Hepatic stellate cell (primary cell): ENCODE measurements around the gene EVA1B.
A peak's percentile ranks its signal among the peaks of the same experiment; 100 is the strongest.

Experiments
- DNase-seq: peaks from one replicate; pipeline ENCODE4 v3.0.0; 2011; ENCODE audit warnings: low spot score

The EVA1B gene

GRCh38 chr1:36320291-36320761 lies 3.1 kb downstream of the EVA1B start:
- no peak for DNase-seq

GRCh38 chr1:36309397-36309796 lies 14.0 kb downstream of the EVA1B start:
- DNase-seq: no peak

GRCh38 chr1:36307601-36308330 lies 15.7 kb downstream of the EVA1B start:
- no peak for DNase-seq

GRCh38 chr1:36306902-36307456 lies 16.5 kb downstream of the EVA1B start:
- DNase-seq: peak; percentile 96

DNA sequence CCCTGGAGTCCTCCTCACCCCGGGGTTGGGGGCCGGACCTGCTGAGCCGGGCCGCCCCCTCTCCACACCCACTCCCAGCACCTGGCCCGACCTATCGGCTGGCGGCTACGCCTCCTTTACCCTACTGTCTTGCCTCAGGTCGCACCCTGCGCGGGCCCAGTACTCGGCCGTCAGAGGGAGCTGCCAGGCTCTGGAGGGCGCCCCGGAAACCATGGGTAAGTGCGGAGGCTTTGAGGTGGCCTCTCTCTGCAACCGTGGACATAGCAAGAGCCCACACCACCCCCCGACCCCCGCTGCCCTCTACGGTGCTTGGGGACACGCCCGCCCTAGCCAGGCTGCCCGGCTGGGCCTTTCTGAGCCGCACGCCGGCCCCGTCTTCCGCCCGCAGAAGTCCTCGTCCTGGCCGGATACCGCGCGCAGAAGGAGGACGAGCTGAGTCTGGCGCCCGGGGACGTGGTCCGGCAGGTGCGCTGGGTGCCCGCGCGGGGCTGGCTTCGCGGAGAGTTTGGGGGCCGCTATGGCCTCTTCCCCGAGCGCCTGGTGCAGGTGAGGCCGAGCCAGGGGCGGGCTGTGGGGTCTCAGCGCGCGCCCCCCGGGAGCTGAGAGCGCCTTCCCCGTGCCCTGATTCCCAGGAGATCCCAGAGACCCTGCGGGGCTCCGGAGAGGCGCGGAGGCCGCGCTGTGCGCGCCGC lies 17.1 kb downstream of the EVA1B start, which contains the start of gene SH3D21:
Gene SH3D21 (plus strand): TSS at position 159 of the 692 bp plus-strand sequence. CDS start 53 bp downstream, at position 212.
- DNase-seq: no peak

DNA sequence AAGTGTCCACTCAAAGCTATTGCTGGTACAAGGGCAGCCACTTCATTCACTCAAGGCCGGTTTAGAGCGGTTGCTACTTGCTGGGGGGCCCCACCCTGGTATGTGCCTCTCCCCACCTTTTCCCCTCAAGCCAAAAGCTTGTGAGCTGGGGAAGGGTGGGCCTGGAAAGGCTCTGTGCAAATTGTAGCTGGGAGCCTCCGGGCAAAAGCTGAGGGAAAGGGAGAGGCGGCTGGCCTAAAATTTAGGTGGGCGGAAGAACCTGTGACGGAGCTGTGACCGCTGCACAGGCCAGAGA lies 17.6 kb downstream of the EVA1B start:
- no peak for DNase-seq

DNA sequence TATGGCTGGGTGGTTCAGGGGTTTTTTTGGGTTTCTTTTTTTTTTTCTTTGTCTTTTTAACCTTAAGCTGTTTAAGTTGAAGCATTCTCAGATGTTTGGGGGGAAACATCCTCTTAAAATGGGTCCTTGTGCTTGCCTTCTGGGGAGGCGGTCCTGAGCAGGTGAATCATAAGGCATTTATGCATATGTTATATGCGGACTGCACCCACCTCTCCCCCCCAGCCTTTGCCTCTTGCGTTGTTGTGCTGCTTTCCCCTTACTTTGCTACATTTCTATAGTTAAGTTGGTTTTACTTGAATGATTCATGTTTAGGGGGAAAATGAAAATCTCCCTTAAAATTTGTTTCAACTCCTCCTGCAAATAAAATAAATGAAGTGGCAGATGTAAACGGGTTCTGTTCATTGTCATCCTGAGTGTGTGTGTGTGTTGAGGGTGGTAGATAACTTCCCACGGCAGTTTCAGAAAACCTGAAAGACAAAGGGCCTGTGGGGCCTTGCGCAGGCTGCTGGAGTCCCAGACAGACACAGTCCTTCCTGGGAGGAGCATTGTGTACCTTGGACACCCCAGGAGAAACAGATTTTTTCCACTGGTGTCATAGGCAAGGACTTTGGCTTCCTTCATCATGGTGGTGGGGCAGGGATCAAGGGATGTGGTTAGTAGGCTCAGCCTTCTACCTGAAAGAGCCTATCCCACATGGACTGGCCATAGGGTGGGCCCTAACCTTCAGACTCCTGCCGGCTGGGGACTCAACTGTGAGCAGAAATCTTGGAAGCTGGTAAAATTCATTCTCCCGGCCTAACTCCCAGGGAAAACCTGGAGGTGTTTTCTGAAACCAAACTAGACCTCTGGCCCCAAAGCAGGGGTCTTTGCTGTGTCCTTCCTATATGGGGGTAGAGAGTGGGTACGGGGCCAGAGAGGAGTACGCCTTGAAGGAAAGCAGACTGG lies 18.2 kb downstream of the EVA1B start:
- no peak for DNase-seq

- no peak for DNase-seq
Measured at GRCh38 chr1:36304521-36304920, 18.9 kb downstream of the EVA1B start.

DNA sequence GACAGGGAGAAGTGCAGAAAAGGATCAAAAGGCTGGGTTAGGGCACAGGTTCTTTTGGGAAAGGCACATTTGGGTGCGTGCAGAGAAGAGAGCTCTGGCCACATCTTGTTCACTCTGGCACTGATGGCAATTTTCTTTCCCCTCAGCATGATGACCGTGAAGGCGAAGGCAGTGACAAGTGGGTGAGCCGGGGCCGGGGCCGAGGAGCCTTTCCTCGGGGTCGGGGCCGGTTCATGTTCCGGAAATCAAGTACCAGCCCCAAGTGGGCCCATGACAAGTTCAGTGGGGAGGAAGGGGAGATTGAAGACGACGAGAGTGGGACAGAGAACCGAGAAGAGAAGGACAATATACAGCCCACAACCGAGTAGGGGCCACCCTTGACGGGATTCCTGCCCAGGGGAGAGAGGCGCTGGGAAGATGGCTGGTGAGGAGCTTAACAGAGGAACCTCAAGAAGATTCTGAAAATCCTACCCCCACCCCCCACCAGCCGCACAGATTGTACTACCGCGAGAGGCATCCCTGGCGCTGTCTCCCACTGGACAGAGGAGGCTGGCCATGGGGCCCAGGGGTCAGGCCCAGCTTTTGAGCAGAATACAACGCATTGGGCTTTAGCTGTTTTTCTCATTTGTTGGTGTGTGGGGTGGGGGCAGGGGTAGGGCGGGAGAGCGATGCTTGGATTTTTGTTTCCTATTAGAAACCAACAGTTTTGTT lies 19.6 kb downstream of the EVA1B start:
- DNase-seq: no peak

- no peak for DNase-seq
Measured at GRCh38 chr1:36303244-36303643, 20.2 kb downstream of the EVA1B start.

- no peak for DNase-seq
Measured at GRCh38 chr1:36301220-36301619, 22.2 kb downstream of the EVA1B start.

DNA sequence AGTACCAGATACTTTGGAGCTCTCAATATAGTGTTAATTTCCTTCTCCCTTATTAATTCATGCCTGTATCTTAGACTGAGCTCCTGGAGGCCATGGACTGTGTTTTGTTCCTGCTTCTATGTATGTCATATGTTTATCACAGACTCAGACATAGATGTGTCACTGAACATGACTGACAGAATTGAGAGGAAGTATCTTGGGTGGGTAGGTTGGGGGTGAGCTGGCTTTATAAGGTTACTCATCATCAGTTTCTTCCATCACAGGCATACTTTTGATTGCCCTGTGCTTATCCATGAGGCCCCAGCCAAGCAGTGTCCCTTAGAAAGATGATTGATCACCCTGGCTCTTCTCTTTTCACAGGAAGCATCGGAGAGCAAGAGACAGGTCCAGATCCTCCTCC lies 22.9 kb downstream of the EVA1B start:
- DNase-seq: no peak

DNA sequence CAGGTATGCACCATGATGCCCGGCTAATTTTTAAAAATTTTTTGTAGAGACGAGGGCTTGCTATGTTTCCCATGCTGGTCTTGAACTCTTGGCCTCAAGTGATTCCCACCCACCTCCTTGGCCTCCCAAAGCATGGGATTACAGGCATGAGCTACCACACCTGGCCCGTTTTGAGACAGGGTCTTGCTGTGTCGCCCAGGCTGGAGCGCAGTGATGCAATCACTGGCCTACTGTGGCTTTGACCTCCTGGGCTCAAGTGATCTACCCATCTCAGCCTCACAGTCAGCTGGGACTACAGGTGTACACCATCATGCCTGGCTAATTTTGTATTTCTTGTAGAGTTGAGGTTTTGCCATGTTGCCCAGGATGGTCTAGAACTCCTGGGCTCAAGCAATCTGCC lies 24.8 kb downstream of the EVA1B start:
- no peak for DNase-seq

GRCh38 chr1:36297062-36297461 lies 26.4 kb downstream of the EVA1B start:
- no peak for DNase-seq

DNA sequence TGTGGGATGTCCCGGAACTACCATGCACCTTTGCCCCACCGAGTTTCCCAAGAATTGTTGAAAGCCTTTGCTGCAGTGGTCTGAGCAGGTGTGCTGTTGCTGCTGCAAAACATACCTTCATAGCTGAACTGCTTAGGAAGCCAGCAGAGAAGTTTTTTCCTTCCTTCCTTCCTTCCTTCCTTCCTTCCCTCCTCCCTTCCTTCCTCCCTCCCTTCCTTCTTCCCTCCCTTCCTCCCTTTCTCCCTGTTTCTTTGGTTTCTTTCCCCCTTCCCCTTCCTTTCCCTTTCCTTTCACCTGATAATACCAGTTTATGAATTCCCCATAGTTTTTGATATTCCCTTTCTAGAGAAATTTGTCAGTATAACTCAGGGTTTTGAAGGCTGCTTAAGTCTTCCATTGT lies 28.1 kb downstream of the EVA1B start:
- DNase-seq: no peak

DNA sequence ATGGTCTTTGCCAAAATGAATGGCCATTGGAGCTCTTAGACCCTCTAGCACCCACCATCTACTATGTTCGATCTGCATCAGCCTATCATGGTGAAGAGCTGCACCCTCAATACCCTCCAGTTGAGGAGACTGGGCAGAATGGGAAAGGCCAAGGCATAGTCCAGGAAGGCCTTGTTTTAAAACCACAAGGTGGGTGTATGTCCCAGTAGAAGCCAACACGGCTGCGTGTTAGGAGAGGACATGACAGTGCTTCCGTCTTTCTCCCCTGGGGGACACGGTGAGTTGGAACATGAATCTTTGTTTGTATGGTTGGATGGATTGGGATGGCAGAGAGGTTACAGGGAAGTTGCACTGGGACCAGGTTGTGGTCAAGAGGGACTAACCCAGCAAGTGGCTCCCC lies 35.9 kb downstream of the EVA1B start:
- no peak for DNase-seq

- no peak for DNase-seq
Measured at GRCh38 chr1:36286802-36287201, 36.6 kb downstream of the EVA1B start.

- DNase-seq: peak; percentile 78
Measured at GRCh38 chr1:36285443-36286101, 37.9 kb downstream of the EVA1B start.

DNA sequence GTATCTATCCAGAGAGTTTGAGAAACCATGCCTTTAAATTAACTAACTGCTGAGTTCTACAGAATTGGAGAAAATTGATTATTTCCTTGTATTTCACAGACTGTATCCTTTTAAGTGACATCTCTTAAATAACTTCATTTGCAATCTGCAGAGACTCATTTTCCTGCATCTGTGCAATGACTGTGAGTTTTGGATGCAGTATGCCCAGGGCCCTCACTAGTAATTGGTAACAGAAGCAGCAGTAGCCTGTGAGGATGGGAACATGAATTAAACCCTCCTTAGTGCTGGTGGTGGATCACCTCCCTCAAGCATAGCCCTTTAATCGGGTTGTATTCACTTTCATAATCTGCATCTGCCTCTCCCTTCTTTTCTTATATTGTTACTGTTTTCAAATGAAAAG lies 38.9 kb downstream of the EVA1B start:
- no peak for DNase-seq

- no peak for DNase-seq
Measured at GRCh38 chr1:36284061-36284460, 39.4 kb downstream of the EVA1B start.

GRCh38 chr1:36279789-36280296 lies 43.6 kb downstream of the EVA1B start:
- no peak for DNase-seq
